DOHH2 (cell line): Measurements from ENCODE around the gene SHISA5.

ENCODE experiments used
- H3F3A ChIP-seq: fragments of 200-600 bp; sonication (generic), shearing (Covaris generic); 2 replicates; pipeline ENCODE4 v1.6.0; 2016; ENCODE audit warnings: antibody characterized with exemption, mild to moderate bottlenecking; ENCODE audit not compliant: control insufficient read depth, insufficient read depth
- H3K27ac ChIP-seq: fragments of 200-600 bp; sonication (generic); 2 replicates; pipeline ENCODE4 v1.5.1; 2014; ENCODE audit warnings: low read depth, mild to moderate bottlenecking, low read length, moderate library complexity
- H3K27me3 ChIP-seq: fragments of 200-600 bp; sonication (generic); 2 replicates; pipeline ENCODE4 v1.6.1; 2014; ENCODE audit warnings: mild to moderate bottlenecking, low read length, mixed read lengths; ENCODE audit not compliant: control insufficient read depth
- H3K36me3 ChIP-seq: fragments of 200-600 bp; sonication (generic); 2 replicates; pipeline ENCODE4 v1.6.1; 2014; ENCODE audit warnings: mild to moderate bottlenecking, low read length, moderate library complexity, mixed read lengths; ENCODE audit not compliant: control insufficient read depth
- H3K4me1 ChIP-seq: fragments of 200-600 bp; sonication (generic); 2 replicates; pipeline ENCODE4 v1.6.1; 2014; ENCODE audit warnings: mild to moderate bottlenecking, low read length, mixed read lengths; ENCODE audit not compliant: control insufficient read depth
- H3K4me2 ChIP-seq: fragments of 200-600 bp; sonication (generic); 2 replicates; pipeline ENCODE4 v1.6.0; 2014; ENCODE audit warnings: mild to moderate bottlenecking, low read length, moderate library complexity
- H3K4me3 ChIP-seq: fragments of 200-600 bp; sonication (generic); 2 replicates; pipeline ENCODE4 v1.5.1; 2014; ENCODE audit warnings: mild to moderate bottlenecking, low read length, mixed read lengths
- H3K79me2 ChIP-seq: fragments of 200-600 bp; sonication (generic); 2 replicates; pipeline ENCODE4 v1.6.1; 2014; ENCODE audit warnings: mild to moderate bottlenecking, low read length, mixed read lengths; ENCODE audit not compliant: control insufficient read depth
- H3K9me2 ChIP-seq: fragments of 200-600 bp; sonication (generic); replicated peaks from 2 replicates; pipeline ENCODE4 v1.6.1; 2014; ENCODE audit warnings: mild to moderate bottlenecking, low read length, mixed read lengths; ENCODE audit not compliant: control insufficient read depth
- H3K9me3 ChIP-seq: fragments of 200-600 bp; sonication (generic); 2 replicates; pipeline ENCODE4 v1.6.1; 2014; ENCODE audit warnings: antibody characterized with exemption, low read length, mixed read lengths; ENCODE audit not compliant: control insufficient read depth, insufficient read depth
- H4K20me1 ChIP-seq: fragments of 200-600 bp; sonication (generic); 2 replicates; pipeline ENCODE4 v1.6.0; 2014; ENCODE audit warnings: low read depth, mild to moderate bottlenecking, antibody characterized with exemption, low read length, moderate library complexity; ENCODE audit not compliant: control insufficient read depth, insufficient read depth
- CTCF ChIP-seq: fragments of 200-600 bp; sonication (generic); IDR thresholded peaks from one replicate; pipeline ENCODE4 v1.5.1; 2014; ENCODE audit warnings: antibody characterized with exemption, mild to moderate bottlenecking, low read depth, low read length; ENCODE audit not compliant: poor library complexity, severe bottlenecking
- EZH2phosphoT487 ChIP-seq: fragments of 200-600 bp; sonication (generic); IDR thresholded peaks from 2 replicates; pipeline ENCODE4 v1.6.1; 2017; ENCODE audit warnings: borderline replicate concordance, mild to moderate bottlenecking, antibody characterized with exemption, low read length, moderate library complexity, mixed read lengths

SHISA5 gene

DNA sequence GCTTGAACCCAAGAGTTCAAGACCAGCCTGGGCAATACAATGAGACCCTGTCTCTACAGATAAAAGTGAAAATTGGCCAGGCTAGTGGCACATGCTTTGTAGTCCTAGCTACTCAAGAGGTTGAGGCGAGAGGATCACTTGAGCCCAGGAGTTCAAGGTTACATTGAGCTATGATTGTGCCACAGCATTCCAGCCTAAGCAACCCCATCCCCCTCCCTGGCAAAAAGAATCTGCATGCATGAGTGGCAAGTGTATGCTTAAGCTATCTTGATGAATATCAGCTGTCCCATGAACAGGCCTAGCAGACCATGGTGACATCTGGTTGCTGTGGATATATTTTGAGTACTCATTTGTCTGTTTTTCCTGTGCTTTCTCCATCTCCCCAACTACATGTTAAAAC lies 52.7 kb downstream of the SHISA5 start:
- no peak for TF ChIP-seq EZH2phosphoT487
- TF ChIP-seq CTCF, result no peak
- no peak overlapping the region for H3K4me2 ChIP-seq
- H3K9me2 ChIP-seq, result no peaks in the 10 kb centered on the region
- H4K20me1 ChIP-seq, result no peaks in the 10 kb centered on the region; the same call in 1 of the 2 replicates
- H3K79me2 ChIP-seq, result peaks cover 25% of the 10 kb centered on the region
- H3F3A ChIP-seq, result no peaks in the 10 kb centered on the region
- peaks cover 9% of the 10 kb centered on the region for H3K4me1 ChIP-seq
- no peaks in the 10 kb centered on the region for H3K27me3 ChIP-seq
- no peak overlapping the region for H3K4me3 ChIP-seq
- H3K27ac ChIP-seq, result no peak overlapping the region
- H3K9me3 ChIP-seq, result no peaks in the 10 kb centered on the region
- peaks cover 70% of the 10 kb centered on the region for H3K36me3 ChIP-seq

GRCh38 chr3:48446425-48447193 lies 57.4 kb downstream of the SHISA5 start, which contains the start of gene ATRIP:
Gene ATRIP (plus strand): TSS chr3:48446737. CDS start chr3:48446846, 109 bp downstream.
- no peaks in the 10 kb centered on the region for H3K9me2 ChIP-seq
- H3K4me2 ChIP-seq, result peak within 1 kb of the TSS; percentile 89
- peaks cover 3% of the 10 kb centered on the region for H4K20me1 ChIP-seq
- peaks cover 50% of the 10 kb centered on the region for H3K79me2 ChIP-seq
- no peak for TF ChIP-seq EZH2phosphoT487
- TF ChIP-seq CTCF, result no peak
- H3F3A ChIP-seq, result peaks cover 30% of the 10 kb centered on the region
- peak within 1 kb of the TSS; percentile 79 for H3K4me3 ChIP-seq
- H3K27me3 ChIP-seq, result no peaks in the 10 kb centered on the region
- H3K27ac ChIP-seq, result 0 out of 2 replicates have a peak within 1 kb of the TSS, but pooled peaks have one; percentile 2
- no peaks in the 10 kb centered on the region for H3K9me3 ChIP-seq
- peaks cover 60% of the 10 kb centered on the region for H3K36me3 ChIP-seq
- peaks cover 24% of the 10 kb centered on the region for H3K4me1 ChIP-seq

DNA sequence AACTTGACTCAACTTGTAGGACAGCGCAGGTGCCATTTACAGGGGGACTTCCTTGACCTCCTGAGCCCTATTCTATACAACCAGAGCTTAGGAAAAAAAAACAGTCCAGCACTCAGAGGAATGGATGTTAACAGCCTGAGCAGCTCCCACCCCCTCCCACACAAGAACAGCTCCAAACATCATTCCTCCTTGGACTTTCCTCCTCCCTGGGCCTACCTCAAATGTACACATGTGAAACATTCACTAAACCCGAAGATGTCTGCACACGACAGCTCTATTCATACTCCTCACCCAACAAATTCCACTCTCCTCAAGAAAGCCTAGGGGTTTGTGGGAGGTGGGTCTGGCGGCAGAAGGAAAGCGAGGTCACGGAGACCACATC lies 57.9 kb downstream of the SHISA5 start:
- H4K20me1 ChIP-seq, result peaks cover 7% of the 10 kb centered on the region
- H3K9me2 ChIP-seq, result no peaks in the 10 kb centered on the region
- peak overlapping the region; percentile 89 for H3K4me2 ChIP-seq
- H3K9me3 ChIP-seq, result no peaks in the 10 kb centered on the region
- peaks cover 27% of the 10 kb centered on the region for H3K4me1 ChIP-seq
- peak overlapping the region; percentile 79 for H3K4me3 ChIP-seq
- H3K27me3 ChIP-seq, result no peaks in the 10 kb centered on the region
- H3K27ac ChIP-seq, result no peak overlapping the region
- peaks cover 34% of the 10 kb centered on the region for H3F3A ChIP-seq
- TF ChIP-seq EZH2phosphoT487, result no peak
- TF ChIP-seq CTCF, result no peak
- peaks cover 56% of the 10 kb centered on the region for H3K79me2 ChIP-seq
- peaks cover 59% of the 10 kb centered on the region for H3K36me3 ChIP-seq
